IMR-90 (cell line): ENCODE measurements around the gene IGSF8.

Source experiments
- POLR2A ChIP-seq: IDR thresholded peaks from 2 replicates; pipeline ENCODE4 v1.6.1; 2012; ENCODE audit warnings: mild to moderate bottlenecking, low read depth, low read length
- RAD21 ChIP-seq: IDR thresholded peaks from 2 replicates; pipeline ENCODE4 v1.6.1; 2012; ENCODE audit warnings: low read length, improper control_type of control experiment
- RCOR1 ChIP-seq: IDR thresholded peaks from 2 replicates; pipeline ENCODE4 v1.6.1; 2012; ENCODE audit warnings: mild to moderate bottlenecking, low read length, improper control_type of control experiment; ENCODE audit not compliant: insufficient replicate concordance
- TF ChIP-seq, protein P1 (sequence below): conservative IDR thresholded peaks from 2 replicates; pipeline ENCODE4 v1.5.1; 2012; ENCODE audit warnings: mild to moderate bottlenecking, low read depth, low read length, improper control_type of control experiment
- TF ChIP-seq, protein P2 (sequence below): fragments of 150-350 bp; IDR thresholded peaks from 2 replicates; pipeline ENCODE4 v1.6.1; 2017; ENCODE audit warnings: mild to moderate bottlenecking, antibody characterized with exemption, low read length, low read depth

DNA sequence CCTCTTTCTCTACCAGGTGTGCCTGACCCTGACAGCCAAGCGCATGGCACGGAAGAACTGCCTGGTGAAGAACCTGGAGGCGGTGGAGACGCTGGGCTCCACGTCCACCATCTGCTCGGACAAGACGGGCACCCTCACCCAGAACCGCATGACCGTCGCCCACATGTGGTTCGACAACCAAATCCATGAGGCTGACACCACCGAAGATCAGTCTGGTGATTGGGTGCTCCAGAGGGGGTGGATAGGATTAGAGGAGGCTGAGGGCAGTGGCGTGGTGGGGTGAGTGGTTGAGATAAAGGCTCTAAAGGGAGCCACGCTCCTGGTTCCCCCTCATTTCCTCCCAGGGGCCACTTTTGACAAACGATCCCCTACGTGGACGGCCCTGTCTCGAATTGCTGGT is 30.2 kb upstream of the IGSF8 start:
- TF ChIP-seq RAD21 (no peak), POLR2A (no peak), RCOR1 (no peak)
- TF ChIP-seq, protein P1, sequence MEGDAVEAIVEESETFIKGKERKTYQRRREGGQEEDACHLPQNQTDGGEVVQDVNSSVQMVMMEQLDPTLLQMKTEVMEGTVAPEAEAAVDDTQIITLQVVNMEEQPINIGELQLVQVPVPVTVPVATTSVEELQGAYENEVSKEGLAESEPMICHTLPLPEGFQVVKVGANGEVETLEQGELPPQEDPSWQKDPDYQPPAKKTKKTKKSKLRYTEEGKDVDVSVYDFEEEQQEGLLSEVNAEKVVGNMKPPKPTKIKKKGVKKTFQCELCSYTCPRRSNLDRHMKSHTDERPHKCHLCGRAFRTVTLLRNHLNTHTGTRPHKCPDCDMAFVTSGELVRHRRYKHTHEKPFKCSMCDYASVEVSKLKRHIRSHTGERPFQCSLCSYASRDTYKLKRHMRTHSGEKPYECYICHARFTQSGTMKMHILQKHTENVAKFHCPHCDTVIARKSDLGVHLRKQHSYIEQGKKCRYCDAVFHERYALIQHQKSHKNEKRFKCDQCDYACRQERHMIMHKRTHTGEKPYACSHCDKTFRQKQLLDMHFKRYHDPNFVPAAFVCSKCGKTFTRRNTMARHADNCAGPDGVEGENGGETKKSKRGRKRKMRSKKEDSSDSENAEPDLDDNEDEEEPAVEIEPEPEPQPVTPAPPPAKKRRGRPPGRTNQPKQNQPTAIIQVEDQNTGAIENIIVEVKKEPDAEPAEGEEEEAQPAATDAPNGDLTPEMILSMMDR = no peak
- TF ChIP-seq, protein P2, sequence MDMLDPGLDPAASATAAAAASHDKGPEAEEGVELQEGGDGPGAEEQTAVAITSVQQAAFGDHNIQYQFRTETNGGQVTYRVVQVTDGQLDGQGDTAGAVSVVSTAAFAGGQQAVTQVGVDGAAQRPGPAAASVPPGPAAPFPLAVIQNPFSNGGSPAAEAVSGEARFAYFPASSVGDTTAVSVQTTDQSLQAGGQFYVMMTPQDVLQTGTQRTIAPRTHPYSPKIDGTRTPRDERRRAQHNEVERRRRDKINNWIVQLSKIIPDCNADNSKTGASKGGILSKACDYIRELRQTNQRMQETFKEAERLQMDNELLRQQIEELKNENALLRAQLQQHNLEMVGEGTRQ = no peak
